ENCODE measurements around the gene FMNL2. TPM values are rescaled to one million over a fixed set of nuclear protein-coding genes. Genes with fewer than 3 reads are reported as not detected.
A peak's percentile ranks its signal among the peaks of the same experiment; 100 is the strongest.

The FMNL2 gene
- total RNA-seq, 1 experiment from 2014 or later: 33.6 TPM

DNA sequence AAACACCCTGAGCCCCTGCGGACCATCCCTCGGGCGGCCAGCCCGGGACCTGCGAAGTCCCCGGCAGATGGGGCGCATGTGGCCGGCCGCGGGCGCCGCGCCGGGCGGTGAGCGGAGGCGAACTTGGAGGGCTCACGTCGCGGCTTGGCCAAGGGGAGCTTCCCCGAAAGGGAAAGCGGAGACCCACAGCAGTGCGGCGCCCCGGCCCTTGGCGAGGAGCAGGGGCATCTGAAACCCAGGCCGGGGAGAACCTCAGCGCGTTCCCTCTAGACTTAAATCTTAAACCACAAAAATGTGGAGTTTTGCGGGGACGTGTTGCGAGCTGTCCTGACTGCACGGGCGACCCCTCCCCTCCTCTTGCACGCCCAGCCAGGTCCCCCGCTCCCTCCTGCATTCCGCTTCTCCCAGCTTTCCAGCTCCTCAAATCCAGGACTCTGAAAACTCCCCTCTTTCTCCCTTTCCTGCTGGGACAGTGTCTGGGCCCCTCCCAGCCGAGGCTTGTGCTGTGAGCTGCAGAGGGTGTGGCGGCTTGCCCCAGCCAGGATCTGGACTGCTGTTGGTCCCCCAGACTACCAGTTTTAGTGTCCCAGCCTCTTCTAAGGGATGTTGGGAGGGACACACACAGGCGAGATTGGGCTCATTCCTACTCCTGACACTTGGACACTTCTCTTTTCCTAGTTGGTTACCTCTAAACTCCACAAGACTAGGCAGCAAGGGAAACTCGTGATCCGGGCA, 1.3 kb downstream of the FMNL2 start:
- no peak overlapping the region for H3T11ph ChIP-seq (ENCODE audit: low read length)
- no peak overlapping the region for H3K23ac ChIP-seq (ENCODE audit: insufficient read length, low read depth, low read length)
- H3K23me2 ChIP-seq (ENCODE audit: insufficient read length, low read depth, low read length, poor library complexity, severe bottlenecking): peaks cover 12% of the 10 kb centered on the region
- peak overlapping the region; percentile 90 for H3K14ac ChIP-seq (ENCODE audit: insufficient read depth, low read length)
- peak overlapping the region; percentile 69 for H3K9ac ChIP-seq (ENCODE audit: extremely low read depth, insufficient read length, low read length)
- H4K5ac ChIP-seq (ENCODE audit: insufficient read length, low read depth, low read length): no peak overlapping the region
- Mint-ChIP-seq H3K4me1 (peaks cover 40 to 45% of the 10 kb centered on the region in 2 experiments), H3K4me3 (peak overlapping the region; percentile 89 to 92), H3K27ac (peak overlapping the region; percentile 3 to 78 (median 21); a peak in 2 of 7 replicates), H3K27me3 (ENCODE audit: low read depth) (peaks cover 9% of the 10 kb centered on the region), H3K36me3 (ENCODE audit: insufficient read depth in 1 of 3, low read depth in 3 of 3) (no peaks in the 10 kb centered on the region), H3K9me3 (no peaks in the 10 kb centered on the region; a peak in 1 of 5 replicates)
- no peak overlapping the region for H2BK120ac ChIP-seq (ENCODE audit: low read depth, low read length, poor library complexity, severe bottlenecking)
- no peak overlapping the region for H2BK5ac ChIP-seq (ENCODE audit: insufficient read length, low read length)
- H3K56ac ChIP-seq (ENCODE audit: insufficient read length, low read depth, low read length): no peak overlapping the region
- H2AK5ac ChIP-seq (ENCODE audit: insufficient read length, low read length): no peak overlapping the region
- no peaks in the 10 kb centered on the region for H3K4me1 ChIP-seq (ENCODE audit: insufficient read depth, low read length)
- no peak overlapping the region for H2BK15ac ChIP-seq (ENCODE audit: low read depth, low read length)
- WGBS (ENCODE audit: extremely low coverage, insufficient read length, low lambda C conversion rate): no CpG with 5 or more reads among the region's 42 CpGs
- H4K20me1 ChIP-seq (ENCODE audit: control insufficient read depth, insufficient read depth, insufficient read length): no peaks in the 10 kb centered on the region
- H3K4ac ChIP-seq (ENCODE audit: low read depth, low read length): no peak overlapping the region
- H3K79me1 ChIP-seq (ENCODE audit: insufficient read depth, low read depth, low read length, poor library complexity, severe bottlenecking): peaks cover 6% of the 10 kb centered on the region
- H2BK20ac ChIP-seq (ENCODE audit: low read depth, low read length, poor library complexity, severe bottlenecking): no peak overlapping the region
- peaks cover 6% of the 10 kb centered on the region; the same call in 1 of the 2 replicates for H3K79me2 ChIP-seq (ENCODE audit: insufficient read depth, low read length)
- no peaks in the 10 kb centered on the region for H3K27me3 ChIP-seq (ENCODE audit: insufficient read depth, low read length)
- no peak overlapping the region for H2AFZ ChIP-seq (ENCODE audit: low read length)
- no peak overlapping the region for H2BK12ac ChIP-seq (ENCODE audit: insufficient read length, low read depth, low read length)
- peak overlapping the region; percentile 73 for H3K4me2 ChIP-seq (ENCODE audit: insufficient read depth, insufficient read length, low read length)
- DNase-seq: peak; percentile 64
- H4K91ac ChIP-seq (ENCODE audit: insufficient read length, low read depth, low read length): no peak overlapping the region
- no peak overlapping the region for H3K27ac ChIP-seq (ENCODE audit: insufficient read length, low read depth, low read length)
- no peak for TF ChIP-seq CTCF (conservative IDR thresholded peaks at IDR 0.05)
- no peaks in the 10 kb centered on the region for H3K9me3 ChIP-seq (ENCODE audit: control insufficient read depth, low read depth, low read length)
- H4K8ac ChIP-seq (replicated peaks; ENCODE audit: insufficient read length, low read depth, low read length): no peak overlapping the region
- peak overlapping the region; percentile 62 for H3K18ac ChIP-seq (ENCODE audit: insufficient read length, low read depth, low read length)

Measured in H9 (cell line).